Type B pancreatic cell (in vitro differentiated cells): ENCODE measurements around the gene PPP1R12A. TPM values are rescaled to one million over a fixed set of nuclear protein-coding genes. Genes with fewer than 3 reads are reported as not detected.
"Not testable (repeated sequence)": the region's sequence is repeated elsewhere in the genome, so short reads cannot be mapped to it uniquely, and the experiment has no call there.

Source experiments
- DNase-seq: peaks from one replicate; pipeline ENCODE4 v3.0.0; 2021; ENCODE audit warnings: mixed read lengths; ENCODE audit not compliant: unreplicated experiment; ENCODE audit errors: extremely low spot score
- H3K27ac Mint-ChIP-seq: 2 replicates; pipeline ENCODE4 v1.8.0; 2021; ENCODE audit warnings: mild to moderate bottlenecking, mixed read lengths
- H3K27me3 Mint-ChIP-seq: 2 replicates; pipeline ENCODE4 v1.8.0; 2021; ENCODE audit warnings: mixed read lengths
- H3K36me3 Mint-ChIP-seq: 2 replicates; pipeline ENCODE4 v1.8.0; 2021; ENCODE audit warnings: mixed read lengths
- H3K4me1 Mint-ChIP-seq: one replicate; pipeline ENCODE4 v1.8.0; 2021; ENCODE audit warnings: mixed read lengths; ENCODE audit not compliant: unreplicated experiment
- H3K4me3 Mint-ChIP-seq: 2 replicates; pipeline ENCODE4 v1.8.0; 2021; ENCODE audit warnings: mild to moderate bottlenecking, mixed read lengths
- H3K9me3 Mint-ChIP-seq: 2 replicates; pipeline ENCODE4 v1.8.0; 2021; ENCODE audit warnings: mixed read lengths
- CTCF ChIP-seq: fragments of 200-600 bp; sonication (generic); conservative IDR thresholded peaks from 2 replicates; pipeline ENCODE4 v1.5.0; 2021; ENCODE audit warnings: antibody characterized with exemption, mild to moderate bottlenecking
- total RNA-seq: library from RNA; stranded (reverse); gene quantifications from 2 replicates; pipeline ENCODE4 v1.2.1, GENCODE V29; 2021; ENCODE audit warnings: low replicate concordance

The PPP1R12A gene
- total RNA-seq, 1 donor from 2014 or later = 78.2 TPM

- H3K27ac Mint-ChIP-seq = no peak overlapping the region
- H3K4me3 Mint-ChIP-seq = no peak overlapping the region
Measured at GRCh38 chr12:79818856-79819255, 116.0 kb downstream of the PPP1R12A start.

GRCh38 chr12:79784366-79785065 is 150.4 kb downstream of the PPP1R12A start:
- not testable (repeated sequence) for H3K27me3 Mint-ChIP-seq, DNase-seq, H3K4me3 Mint-ChIP-seq, H3K9me3 Mint-ChIP-seq, H3K27ac Mint-ChIP-seq, H3K4me1 Mint-ChIP-seq
- peaks cover 14% of the 10 kb centered on the region for H3K36me3 Mint-ChIP-seq

More at GRCh38 chr12:79818856-79819255, 116.0 kb downstream of the PPP1R12A start:
- no peak for DNase-seq
- no peaks in the 10 kb centered on the region for H3K9me3 Mint-ChIP-seq
- TF ChIP-seq CTCF = no peak
- H3K36me3 Mint-ChIP-seq = peaks cover 30% of the 10 kb centered on the region
- H3K27me3 Mint-ChIP-seq = no peaks in the 10 kb centered on the region
- no peaks in the 10 kb centered on the region for H3K4me1 Mint-ChIP-seq

GRCh38 chr12:79782172-79782900 is 152.6 kb downstream of the PPP1R12A start:
- Mint-ChIP-seq H3K36me3 (peaks cover 6% of the 10 kb centered on the region), H3K9me3 (no peaks in the 10 kb centered on the region), H3K27me3 (no peaks in the 10 kb centered on the region), H3K4me3 (no peak overlapping the region), H3K4me1 (no peaks in the 10 kb centered on the region), H3K27ac (peak overlapping the region; percentile 69)
- no peak for DNase-seq
- no peak for TF ChIP-seq CTCF

GRCh38 chr12:79778802-79779448 is 156.0 kb downstream of the PPP1R12A start:
- TF ChIP-seq CTCF = no peak
- DNase-seq = no peak
- H3K9me3 Mint-ChIP-seq = no peaks in the 10 kb centered on the region
- H3K4me1 Mint-ChIP-seq = no peaks in the 10 kb centered on the region
- no peaks in the 10 kb centered on the region for H3K27me3 Mint-ChIP-seq
- peaks cover 19% of the 10 kb centered on the region for H3K36me3 Mint-ChIP-seq
- peak overlapping the region; percentile 78 for H3K27ac Mint-ChIP-seq
- peak overlapping the region; percentile 57 for H3K4me3 Mint-ChIP-seq

- Mint-ChIP-seq H3K36me3 (peaks cover 14% of the 10 kb centered on the region), H3K4me3 (no peak overlapping the region), H3K27me3 (no peaks in the 10 kb centered on the region), H3K9me3 (no peaks in the 10 kb centered on the region), H3K27ac (no peak overlapping the region), H3K4me1 (no peaks in the 10 kb centered on the region)
- no peak for TF ChIP-seq CTCF
- DNase-seq = no peak
Measured at GRCh38 chr12:79776111-79776510, 158.8 kb downstream of the PPP1R12A start.
